Measurements from ENCODE around the gene FOXA1. TPM values are rescaled to one million over a fixed set of nuclear protein-coding genes. Genes with fewer than 3 reads are reported as not detected.

FOXA1 gene
- total RNA-seq, 1 experiment from 2014 or later: 11.2 TPM

GRCh38 chr14:37617864-37618365, 22.9 kb upstream of the FOXA1 start:
- BruUV-seq (replicated peaks): no TSS peak
- H3K36me3 Mint-ChIP-seq (ENCODE audit: insufficient read depth, unreplicated experiment): no peaks in the 10 kb centered on the region
- TF ChIP-seq CTCF (IDR thresholded peaks at IDR 0.05; ENCODE audit: unreplicated experiment): no peak
- DNase-seq (ENCODE audit: unreplicated experiment): no peak
- POLR2A ChIA-PET: interaction anchor here (0.7 kb wide), 1 partner anchor 8 kb away, joined by 3 read pairs; no protein-coding TSS in a partner anchor
- no peak overlapping the region for H3K4me3 Mint-ChIP-seq (ENCODE audit: unreplicated experiment)
- CTCF ChIA-PET: interaction anchor here (0.6 kb wide), 2 partner anchors 24 to 286 kb away, joined by 3 read pairs; no protein-coding TSS in a partner anchor
- peaks cover 6% of the 10 kb centered on the region for H3K9me3 Mint-ChIP-seq (ENCODE audit: unreplicated experiment)
- no peaks in the 10 kb centered on the region for H3K4me1 Mint-ChIP-seq (ENCODE audit: insufficient read depth, unreplicated experiment)
- no peak overlapping the region for H3K27ac Mint-ChIP-seq (ENCODE audit: low read depth, unreplicated experiment)
- intact Hi-C loops (cut with micrococcal nuclease): no loop called here
- H3K27me3 Mint-ChIP-seq (ENCODE audit: insufficient read depth, unreplicated experiment): no peaks in the 10 kb centered on the region

- CTCF ChIA-PET: interaction anchor here (0.6 kb wide), 1 partner anchor 23 kb away, joined by 3 read pairs; no protein-coding TSS in a partner anchor
- Mint-ChIP-seq H3K9me3 (ENCODE audit: unreplicated experiment) (peaks cover 9% of the 10 kb centered on the region), H3K4me1 (ENCODE audit: insufficient read depth, unreplicated experiment) (no peaks in the 10 kb centered on the region), H3K4me3 (ENCODE audit: unreplicated experiment) (no peak overlapping the region), H3K36me3 (ENCODE audit: insufficient read depth, unreplicated experiment) (no peaks in the 10 kb centered on the region), H3K27me3 (ENCODE audit: insufficient read depth, unreplicated experiment) (no peaks in the 10 kb centered on the region), H3K27ac (ENCODE audit: low read depth, unreplicated experiment) (no peak overlapping the region)
- BruUV-seq (replicated peaks): no TSS peak
- intact Hi-C loops (cut with micrococcal nuclease): no loop called here
- POLR2A ChIA-PET: no interaction called here
- DNase-seq (ENCODE audit: unreplicated experiment): no peak
- no peak for TF ChIP-seq CTCF (IDR thresholded peaks at IDR 0.05; ENCODE audit: unreplicated experiment)
Measured at GRCh38 chr14:37616853-37617252, 21.8 kb upstream of the FOXA1 start.

GRCh38 chr14:37615582-37616289, 20.7 kb upstream of the FOXA1 start:
- POLR2A ChIA-PET: no interaction called here
- DNase-seq (ENCODE audit: unreplicated experiment): no peak
- intact Hi-C loops (cut with micrococcal nuclease): no loop called here
- CTCF ChIA-PET: interaction anchor here (0.6 kb wide), 2 partner anchors 21 to 333 kb away, joined by 3 read pairs; partner anchors contain the start of gene FOXA1
- Mint-ChIP-seq H3K4me1 (ENCODE audit: insufficient read depth, unreplicated experiment) (no peaks in the 10 kb centered on the region), H3K9me3 (ENCODE audit: unreplicated experiment) (peaks cover 17% of the 10 kb centered on the region), H3K4me3 (ENCODE audit: unreplicated experiment) (no peak overlapping the region), H3K27me3 (ENCODE audit: insufficient read depth, unreplicated experiment) (no peaks in the 10 kb centered on the region), H3K36me3 (ENCODE audit: insufficient read depth, unreplicated experiment) (no peaks in the 10 kb centered on the region), H3K27ac (ENCODE audit: low read depth, unreplicated experiment) (no peak overlapping the region)
- no peak for TF ChIP-seq CTCF (IDR thresholded peaks at IDR 0.05; ENCODE audit: unreplicated experiment)
- no TSS peak for BruUV-seq (replicated peaks)

- Mint-ChIP-seq H3K27me3 (ENCODE audit: insufficient read depth, unreplicated experiment) (no peaks in the 10 kb centered on the region), H3K9me3 (ENCODE audit: unreplicated experiment) (peaks cover 15% of the 10 kb centered on the region), H3K36me3 (ENCODE audit: insufficient read depth, unreplicated experiment) (no peaks in the 10 kb centered on the region), H3K4me3 (ENCODE audit: unreplicated experiment) (no peak overlapping the region), H3K27ac (ENCODE audit: low read depth, unreplicated experiment) (no peak overlapping the region), H3K4me1 (ENCODE audit: insufficient read depth, unreplicated experiment) (no peaks in the 10 kb centered on the region)
- DNase-seq (ENCODE audit: unreplicated experiment): no peak
- intact Hi-C loops (cut with micrococcal nuclease): no loop called here
- ChIA-PET CTCF (interaction anchor here (1.0 kb wide), 1 partner anchor 9 kb away, joined by 4 read pairs; no protein-coding TSS in a partner anchor), POLR2A (interaction anchor here (0.7 kb wide), 1 partner anchor 798 kb away, joined by 3 read pairs; no protein-coding TSS in a partner anchor)
- TF ChIP-seq CTCF (IDR thresholded peaks at IDR 0.05; ENCODE audit: unreplicated experiment): no peak
- no TSS peak for BruUV-seq (replicated peaks)
Measured at GRCh38 chr14:37610945-37611523, 16.0 kb upstream of the FOXA1 start.
